GM19328 (cell line): Measurements from ENCODE around the gene EPB41L4A.

Experiments
- ATAC-seq: cut with Tn5 transposase; IDR thresholded peaks from one replicate; pipeline ENCODE4 v1.9.1; 2021; ENCODE audit warnings: mild to moderate bottlenecking, moderate library complexity; ENCODE audit not compliant: unreplicated experiment

The EPB41L4A gene

GRCh38 chr5:112356178-112356956 lies 62.7 kb downstream of the EPB41L4A start:
- no peak for ATAC-seq

- no peak for ATAC-seq
Observed at GRCh38 chr5:112355058-112355685, 63.9 kb downstream of the EPB41L4A start.

GRCh38 chr5:112353678-112354077 lies 65.4 kb downstream of the EPB41L4A start:
- ATAC-seq = no peak

- no peak for ATAC-seq
Observed at GRCh38 chr5:112351225-112351624, 67.9 kb downstream of the EPB41L4A start.

GRCh38 chr5:112350626-112351025 lies 68.5 kb downstream of the EPB41L4A start:
- ATAC-seq = no peak

GRCh38 chr5:112349371-112349770 lies 69.7 kb downstream of the EPB41L4A start:
- no peak for ATAC-seq

- ATAC-seq = no peak
Observed at GRCh38 chr5:112348915-112349314, 70.2 kb downstream of the EPB41L4A start.

- ATAC-seq = no peak
Observed at GRCh38 chr5:112348387-112348786, 70.7 kb downstream of the EPB41L4A start.

GRCh38 chr5:112346411-112347044 lies 72.5 kb downstream of the EPB41L4A start:
- no peak for ATAC-seq

- no peak for ATAC-seq
Observed at GRCh38 chr5:112344540-112344939, 74.5 kb downstream of the EPB41L4A start.

GRCh38 chr5:112342389-112342788 lies 76.7 kb downstream of the EPB41L4A start:
- ATAC-seq = no peak

GRCh38 chr5:112339761-112340160 lies 79.3 kb downstream of the EPB41L4A start:
- no peak for ATAC-seq

GRCh38 chr5:112338681-112339337 lies 80.3 kb downstream of the EPB41L4A start:
- no peak for ATAC-seq

GRCh38 chr5:112333331-112333781 lies 85.7 kb downstream of the EPB41L4A start:
- no peak for ATAC-seq

- ATAC-seq = no peak
Observed at GRCh38 chr5:112331892-112332291, 87.2 kb downstream of the EPB41L4A start.

- ATAC-seq = peak; percentile 88
Observed at GRCh38 chr5:112329419-112330090, 89.5 kb downstream of the EPB41L4A start.

- ATAC-seq = no peak
Observed at GRCh38 chr5:112323166-112323565, 95.9 kb downstream of the EPB41L4A start.

- ATAC-seq = no peak
Observed at GRCh38 chr5:112320408-112320807, 98.7 kb downstream of the EPB41L4A start.

GRCh38 chr5:112318346-112318745 lies 100.7 kb downstream of the EPB41L4A start:
- no peak for ATAC-seq

- no peak for ATAC-seq
Observed at GRCh38 chr5:112317866-112318265, 101.2 kb downstream of the EPB41L4A start.

GRCh38 chr5:112316731-112317130 lies 102.3 kb downstream of the EPB41L4A start:
- ATAC-seq = no peak
